Activated effector memory CD4-positive, alpha-beta T cell treated with Interleukin-2 at 50 U/mL for 16 hours (primary cell): ENCODE data around the gene RAD51B.

ENCODE experiments used
- DNase-seq: peaks from one replicate; pipeline ENCODE4 v3.0.0-alpha.2; 2020

The RAD51B gene

DNA sequence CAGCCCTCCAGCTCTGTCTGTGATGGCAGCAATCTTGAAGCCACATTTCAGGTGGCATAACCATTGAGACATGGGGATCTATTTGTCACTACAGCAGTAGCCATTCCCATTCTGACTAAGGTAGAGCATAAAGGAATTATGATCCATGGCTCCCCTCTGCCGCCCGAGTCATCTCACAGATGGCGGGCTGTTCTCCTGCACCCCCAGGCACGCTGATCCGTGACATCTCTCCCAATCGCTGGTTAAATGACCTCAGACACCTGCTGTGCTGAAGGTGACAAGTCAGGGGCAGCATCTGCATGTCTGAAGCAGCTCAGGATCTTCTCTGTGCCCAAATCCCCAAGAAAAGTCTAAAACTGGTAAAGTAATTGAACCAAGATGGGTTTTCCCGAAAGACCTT lies 849.0 kb downstream of the RAD51B start:
- DNase-seq = no peak

GRCh38 chr14:68669111-68669511 lies 849.5 kb downstream of the RAD51B start:
- DNase-seq = no peak

GRCh38 chr14:68669603-68670358 lies 850.2 kb downstream of the RAD51B start:
- no peak for DNase-seq

GRCh38 chr14:68670359-68670715 lies 850.8 kb downstream of the RAD51B start:
- no peak for DNase-seq

- no peak for DNase-seq
Observed at GRCh38 chr14:68671909-68672308, 852.3 kb downstream of the RAD51B start.

DNA sequence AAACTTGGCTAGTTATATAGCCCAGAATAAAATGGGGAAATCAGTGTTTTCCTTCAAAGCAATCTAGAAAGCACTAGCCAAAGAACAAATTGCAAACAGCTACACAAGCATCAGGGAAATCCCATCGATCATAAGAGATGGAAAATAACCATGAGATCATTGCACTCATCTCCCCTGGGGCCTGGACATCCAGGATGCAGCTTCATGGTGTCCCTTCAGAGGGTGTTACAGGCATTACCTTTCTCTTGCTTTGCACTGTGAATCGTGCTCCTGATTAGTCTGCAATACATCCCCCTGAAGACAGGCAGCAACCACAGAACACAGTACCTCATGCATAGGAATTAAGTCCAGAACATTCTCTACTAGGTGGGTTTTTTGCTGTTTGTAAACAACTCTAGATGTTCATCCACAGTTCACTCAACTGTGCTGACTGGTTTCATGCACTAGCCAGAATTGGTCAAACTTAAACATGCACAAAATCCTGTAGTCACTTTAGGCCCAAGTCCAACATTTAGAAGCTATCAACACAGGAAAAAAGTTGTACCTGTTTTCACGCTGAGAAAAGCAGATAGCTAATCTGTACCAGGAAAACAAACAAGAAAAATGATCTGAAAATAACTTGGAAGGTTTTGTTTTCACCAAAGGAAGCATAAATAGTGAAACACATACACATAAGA lies 853.2 kb downstream of the RAD51B start:
- DNase-seq = no peak

GRCh38 chr14:68673464-68673863 lies 853.9 kb downstream of the RAD51B start:
- no peak for DNase-seq

- DNase-seq = no peak
Observed at GRCh38 chr14:68674538-68675232, 855.1 kb downstream of the RAD51B start.

DNA sequence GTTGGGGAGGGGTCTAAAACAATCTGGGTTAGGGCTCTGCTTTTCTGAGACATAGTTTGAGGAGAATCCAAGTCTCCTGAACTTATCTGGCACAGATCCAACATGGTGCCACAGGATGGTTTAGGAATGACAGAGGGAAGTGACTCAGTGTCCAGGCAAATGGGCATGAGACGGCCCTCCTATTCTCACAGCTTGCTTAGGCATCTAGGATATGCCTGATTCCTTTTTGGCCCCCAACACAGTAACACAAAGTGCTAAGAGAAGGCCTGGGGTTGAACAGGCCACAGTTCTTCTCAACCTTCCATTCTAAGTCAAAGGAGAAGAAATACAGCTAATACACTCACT lies 855.6 kb downstream of the RAD51B start:
- DNase-seq = no peak

DNA sequence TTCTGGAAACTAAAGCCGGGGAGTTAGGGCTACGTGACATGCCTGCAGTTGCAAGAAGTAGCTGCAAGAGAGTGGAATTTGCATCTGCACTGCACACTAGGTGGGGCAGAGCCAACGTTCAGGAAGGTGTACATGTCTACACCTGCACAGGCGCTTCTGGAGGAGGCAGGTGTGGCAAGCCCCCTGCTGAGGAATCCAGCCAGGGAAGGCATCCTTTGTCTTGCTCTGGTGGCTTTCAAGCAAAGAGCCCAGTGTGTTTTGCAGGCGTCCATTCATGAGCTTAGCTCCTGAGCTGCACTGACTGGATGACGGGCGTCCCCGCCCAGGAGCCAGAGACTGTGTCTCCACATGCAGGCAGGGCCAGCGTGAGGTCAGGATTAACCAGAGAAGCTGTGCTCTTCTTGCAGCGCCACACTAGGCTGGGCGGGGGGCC lies 856.9 kb downstream of the RAD51B start:
- no peak for DNase-seq

GRCh38 chr14:68677476-68677875 lies 857.9 kb downstream of the RAD51B start:
- no peak for DNase-seq

DNA sequence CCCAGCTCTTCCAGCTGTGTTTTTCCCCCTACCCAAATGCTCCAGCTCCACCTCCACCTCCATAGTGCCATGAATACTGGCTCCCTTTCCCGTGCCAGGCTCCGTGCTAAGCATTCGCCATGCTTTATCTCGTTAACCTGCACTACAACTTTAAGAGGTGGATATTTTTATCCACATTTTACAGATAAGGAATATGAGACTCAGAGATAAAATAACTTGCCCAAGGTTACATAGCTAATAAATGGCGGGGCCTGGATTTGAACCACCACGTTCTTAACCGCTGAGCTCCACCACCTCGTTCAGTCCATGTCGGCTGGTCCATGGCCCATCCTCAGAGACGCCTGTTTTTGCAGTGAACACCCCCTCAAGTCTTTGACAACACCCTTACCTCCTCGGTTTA lies 858.3 kb downstream of the RAD51B start:
- no peak for DNase-seq

DNA sequence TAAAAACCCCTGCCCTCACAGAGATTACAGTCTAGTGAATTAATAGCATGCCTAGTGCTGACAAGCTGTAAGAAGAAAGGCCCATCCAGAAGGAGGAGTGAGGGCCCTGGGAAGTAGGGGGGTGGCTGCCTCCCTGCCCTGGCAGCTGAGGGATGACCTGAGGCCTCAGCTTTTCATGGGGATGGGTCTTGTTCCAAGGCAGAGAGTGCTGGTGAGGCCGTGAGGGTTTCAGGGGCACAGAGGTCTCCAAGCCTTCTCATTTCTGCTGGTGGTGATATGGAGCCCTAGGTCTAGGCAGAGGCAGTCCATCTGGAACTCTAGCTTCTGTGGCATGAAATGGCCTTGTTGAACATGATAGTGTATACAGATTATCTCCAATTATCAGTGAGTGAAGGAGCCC lies 858.9 kb downstream of the RAD51B start:
- no peak for DNase-seq

GRCh38 chr14:68679301-68679700 lies 859.7 kb downstream of the RAD51B start:
- DNase-seq = no peak

- DNase-seq = no peak
Observed at GRCh38 chr14:68679746-68680467, 860.3 kb downstream of the RAD51B start.

DNA sequence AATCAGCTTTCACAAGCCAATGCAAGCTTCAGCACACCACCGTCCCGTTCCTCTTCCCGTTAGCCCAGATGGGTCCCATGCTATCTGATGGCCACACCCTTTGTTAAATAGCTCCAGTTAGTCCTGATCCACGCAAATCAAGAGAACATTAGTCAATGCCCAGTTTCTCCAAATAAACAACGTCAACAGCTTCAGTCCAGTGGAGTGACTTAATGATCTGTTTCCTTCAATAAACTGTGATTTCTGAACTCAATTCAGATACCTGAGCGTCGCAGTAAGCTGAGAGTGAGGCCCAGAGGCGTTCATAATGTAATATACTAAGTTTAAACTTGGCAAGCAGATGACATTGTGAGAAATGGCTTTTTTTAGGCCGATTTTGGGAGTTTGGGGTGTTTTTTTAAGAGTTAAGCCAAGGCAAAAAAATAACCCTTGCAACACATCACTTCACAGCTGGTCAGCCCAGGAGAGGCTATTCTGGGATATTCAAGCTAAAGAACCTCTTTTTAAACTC lies 861.0 kb downstream of the RAD51B start:
- DNase-seq = no peak

- DNase-seq = no peak
Observed at GRCh38 chr14:68681256-68682011, 861.9 kb downstream of the RAD51B start.

DNA sequence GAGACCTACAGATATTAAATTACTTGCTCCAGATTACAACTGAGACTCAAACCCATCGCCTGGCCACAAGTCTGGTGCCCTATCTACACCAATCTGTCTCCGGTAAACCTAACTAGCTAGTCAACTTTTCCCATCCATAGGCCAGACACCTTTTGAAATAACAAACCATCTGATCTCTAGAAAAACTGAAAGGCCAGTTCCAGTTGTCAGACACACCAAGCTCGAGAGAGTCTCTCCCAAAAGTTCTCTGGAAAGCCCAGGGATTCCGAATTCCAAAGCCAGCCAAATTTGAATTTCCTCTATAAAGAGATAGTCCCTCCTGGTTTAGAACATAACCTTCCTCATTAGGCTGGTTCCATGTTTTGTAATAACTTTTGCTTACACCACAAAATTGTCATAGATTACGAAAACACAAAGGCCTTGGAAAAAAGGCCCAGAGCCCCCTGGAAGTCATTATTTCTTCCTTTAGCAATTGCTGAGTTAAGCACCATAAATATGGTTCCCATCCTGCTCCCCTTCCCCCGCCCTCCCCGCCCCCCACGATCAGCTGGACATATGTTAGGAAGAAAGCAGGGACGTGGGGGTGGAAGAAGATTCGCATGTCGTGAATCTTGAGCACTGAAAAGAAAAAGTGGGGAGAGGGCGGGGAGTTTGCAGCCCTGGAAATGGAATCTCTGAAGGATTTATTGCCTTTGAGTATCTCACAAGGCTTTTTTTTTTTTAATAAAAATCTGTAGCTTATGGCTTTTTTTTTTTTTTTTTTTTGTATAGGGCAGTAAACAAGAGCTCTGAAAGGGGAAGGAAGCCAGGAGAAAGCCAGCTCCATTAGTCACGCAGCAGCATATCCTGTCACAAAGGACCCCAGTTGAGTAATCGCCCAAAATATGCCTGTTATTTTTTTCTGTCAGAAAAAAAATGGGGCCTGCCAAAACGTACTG lies 862.9 kb downstream of the RAD51B start:
- peak; percentile 29 for DNase-seq

DNA sequence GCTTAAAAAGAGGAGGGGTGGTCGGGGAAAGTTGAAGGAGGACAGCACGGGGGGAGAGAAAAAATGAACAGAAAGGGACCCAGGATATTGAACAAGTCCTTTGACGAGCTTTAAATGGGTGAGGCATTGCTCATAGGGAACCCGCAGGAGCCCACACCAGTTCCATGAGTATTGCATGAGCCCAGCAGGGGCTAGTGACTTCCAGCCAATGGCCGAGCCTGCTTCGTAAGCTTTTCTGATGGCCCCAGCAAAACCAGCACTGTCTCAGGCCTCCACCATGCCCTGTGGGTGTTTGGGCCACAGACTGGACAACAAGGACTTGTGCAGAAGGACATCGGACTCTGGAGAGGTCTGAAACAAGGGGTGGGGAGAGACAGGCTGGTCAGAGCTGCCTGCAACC lies 863.7 kb downstream of the RAD51B start:
- DNase-seq = no peak

- no peak for DNase-seq
Observed at GRCh38 chr14:68684466-68685418, 865.2 kb downstream of the RAD51B start.
